DND-41 (cell line): ENCODE data around the gene CHMP2A.

Experiments
- ATAC-seq: fragments of 200-7000 bp; cut with Tn5 transposase; 3 replicates; pipeline ENCODE4 v1.9.1; 2021; ENCODE audit warnings: low read depth; ENCODE audit not compliant: insufficient read depth
- DNase-seq: peaks from one replicate; pipeline ENCODE4 v3.0.0-alpha.2; 2020
- H2AFZ ChIP-seq: 2 replicates; pipeline ENCODE4 v1.6.0; 2012; ENCODE audit warnings: low read depth, low read length
- H3K27ac ChIP-seq: 2 replicates; pipeline ENCODE4 v1.5.1; 2012; ENCODE audit warnings: low read length, inconsistent platforms
- H3K27me3 ChIP-seq: fragments of 200-600 bp; sonication (generic); 2 replicates; pipeline ENCODE4 v1.6.0; 2012; ENCODE audit warnings: low read length, mild to moderate bottlenecking, inconsistent platforms; ENCODE audit not compliant: insufficient read depth, poor library complexity
- H3K36me3 ChIP-seq: 2 replicates; pipeline ENCODE4 v1.5.1; 2012; ENCODE audit warnings: low read length, inconsistent platforms; ENCODE audit not compliant: insufficient read depth
- H3K4me1 ChIP-seq: 2 replicates; pipeline ENCODE4 v1.5.1; 2012; ENCODE audit warnings: mild to moderate bottlenecking, low read length; ENCODE audit not compliant: insufficient read depth
- H3K4me2 ChIP-seq: 2 replicates; pipeline ENCODE4 v1.6.0; 2012; ENCODE audit warnings: mild to moderate bottlenecking, moderate library complexity, low read length, inconsistent platforms; ENCODE audit not compliant: insufficient read depth
- H3K4me3 ChIP-seq, 2 experiments: fragments of 200-600 bp in 1 of 2; shearing (Covaris generic) in 1 of 2; 2 replicates each; pipeline ENCODE4 v1.5.1; 2012 to 2016; ENCODE audit warnings: inconsistent platforms in 2 of 2, low read length in 2 of 2, mild to moderate bottlenecking in 2 of 2, low read depth in 1 of 2, moderate library complexity in 1 of 2
- H3K79me2 ChIP-seq: 2 replicates; pipeline ENCODE4 v1.6.0; 2012; ENCODE audit warnings: low read length, inconsistent platforms; ENCODE audit not compliant: insufficient read depth
- H3K9ac ChIP-seq: 2 replicates; pipeline ENCODE4 v1.6.0; 2012; ENCODE audit warnings: low read depth, mild to moderate bottlenecking, inconsistent platforms, low read length, moderate library complexity
- H3K9me3 ChIP-seq: 2 replicates; pipeline ENCODE4 v1.5.1; 2012; ENCODE audit warnings: low read length, moderate library complexity, mild to moderate bottlenecking, inconsistent platforms; ENCODE audit not compliant: insufficient read depth, severe bottlenecking
- H4K20me1 ChIP-seq: 2 replicates; pipeline ENCODE4 v1.6.0; 2012; ENCODE audit warnings: low read length; ENCODE audit not compliant: insufficient read depth
- EZH2 ChIP-seq: IDR thresholded peaks from 3 replicates; pipeline ENCODE4 v1.6.1; 2012; ENCODE audit warnings: borderline replicate concordance, low read depth, mild to moderate bottlenecking, moderate library complexity, low read length, inconsistent platforms; ENCODE audit not compliant: severe bottlenecking
- TF ChIP-seq, protein P1 (sequence below): IDR thresholded peaks from 2 replicates; pipeline ENCODE4 v1.5.1; 2012; ENCODE audit warnings: borderline replicate concordance, low read length, moderate library complexity, mild to moderate bottlenecking; ENCODE audit not compliant: poor library complexity, severe bottlenecking; ENCODE audit errors: extremely low read depth

The CHMP2A gene

DNA sequence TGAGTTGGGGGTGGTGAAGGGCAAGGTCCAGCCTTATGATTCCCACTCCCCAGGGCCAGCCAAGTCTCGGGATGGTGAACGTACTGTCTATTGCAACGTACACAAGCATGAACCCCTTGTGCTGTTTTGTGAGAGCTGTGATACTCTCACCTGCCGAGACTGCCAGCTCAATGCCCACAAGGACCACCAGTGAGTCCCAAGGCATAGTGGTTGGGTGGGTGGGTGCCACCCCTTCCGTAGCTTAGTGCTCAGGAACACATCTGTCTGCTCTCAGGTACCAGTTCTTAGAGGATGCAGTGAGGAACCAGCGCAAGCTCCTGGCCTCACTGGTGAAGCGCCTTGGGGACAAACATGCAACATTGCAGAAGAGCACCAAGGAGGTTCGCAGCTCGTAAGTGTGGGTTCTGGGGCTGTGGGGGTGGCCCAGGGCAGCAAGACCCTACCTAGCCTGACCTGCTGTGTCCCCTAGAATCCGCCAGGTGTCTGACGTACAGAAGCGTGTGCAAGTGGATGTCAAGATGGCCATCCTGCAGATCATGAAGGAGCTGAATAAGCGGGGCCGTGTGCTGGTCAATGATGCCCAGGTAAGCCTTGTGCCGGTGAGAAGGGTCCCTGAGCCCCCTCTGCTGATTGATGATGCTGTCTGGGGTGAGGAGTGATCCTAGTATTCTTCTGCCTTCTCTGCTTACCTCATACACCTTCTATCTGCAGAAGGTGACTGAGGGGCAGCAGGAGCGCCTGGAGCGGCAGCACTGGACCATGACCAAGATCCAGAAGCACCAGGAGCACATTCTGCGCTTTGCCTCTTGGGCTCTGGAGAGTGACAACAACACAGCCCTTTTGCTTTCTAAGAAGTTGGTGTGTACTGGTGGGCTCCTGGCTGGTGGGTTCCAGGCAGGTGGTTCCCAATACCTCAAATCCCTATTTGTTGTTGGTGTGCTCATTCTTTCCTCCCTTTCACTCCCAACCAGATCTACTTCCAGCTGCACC is 7.3 kb downstream of the CHMP2A start:
- Histone ChIP-seq H3K4me3 (peak overlapping the region in 1 of 2 experiments; percentile 25; a peak in 2 of 4 replicates), H3K9ac (no peak overlapping the region; the same call in 1 of the 2 replicates), H3K36me3 (peaks cover 80% of the 10 kb centered on the region), H3K4me1 (peaks cover 73% of the 10 kb centered on the region), H3K4me2 (peak overlapping the region; percentile 84; the same call in 1 of the 2 replicates), H4K20me1 (peaks cover 80% of the 10 kb centered on the region), H3K27me3 (no peaks in the 10 kb centered on the region), H3K27ac (no peak overlapping the region), H2AFZ (no peak overlapping the region), H3K9me3 (no peaks in the 10 kb centered on the region), H3K79me2 (peaks cover 72% of the 10 kb centered on the region)
- ATAC-seq (no peak), DNase-seq (no peak)
- TF ChIP-seq, protein P1, sequence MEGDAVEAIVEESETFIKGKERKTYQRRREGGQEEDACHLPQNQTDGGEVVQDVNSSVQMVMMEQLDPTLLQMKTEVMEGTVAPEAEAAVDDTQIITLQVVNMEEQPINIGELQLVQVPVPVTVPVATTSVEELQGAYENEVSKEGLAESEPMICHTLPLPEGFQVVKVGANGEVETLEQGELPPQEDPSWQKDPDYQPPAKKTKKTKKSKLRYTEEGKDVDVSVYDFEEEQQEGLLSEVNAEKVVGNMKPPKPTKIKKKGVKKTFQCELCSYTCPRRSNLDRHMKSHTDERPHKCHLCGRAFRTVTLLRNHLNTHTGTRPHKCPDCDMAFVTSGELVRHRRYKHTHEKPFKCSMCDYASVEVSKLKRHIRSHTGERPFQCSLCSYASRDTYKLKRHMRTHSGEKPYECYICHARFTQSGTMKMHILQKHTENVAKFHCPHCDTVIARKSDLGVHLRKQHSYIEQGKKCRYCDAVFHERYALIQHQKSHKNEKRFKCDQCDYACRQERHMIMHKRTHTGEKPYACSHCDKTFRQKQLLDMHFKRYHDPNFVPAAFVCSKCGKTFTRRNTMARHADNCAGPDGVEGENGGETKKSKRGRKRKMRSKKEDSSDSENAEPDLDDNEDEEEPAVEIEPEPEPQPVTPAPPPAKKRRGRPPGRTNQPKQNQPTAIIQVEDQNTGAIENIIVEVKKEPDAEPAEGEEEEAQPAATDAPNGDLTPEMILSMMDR, result no peak
- TF ChIP-seq EZH2, result no peak

- ATAC-seq (no peak), DNase-seq (no peak)
- Histone ChIP-seq H3K27ac (peak overlapping the region; percentile 93), H4K20me1 (peaks cover 65% of the 10 kb centered on the region), H3K79me2 (peaks cover 65% of the 10 kb centered on the region), H3K4me2 (peak overlapping the region; percentile 84), H3K4me1 (peaks cover 59% of the 10 kb centered on the region), H3K36me3 (peaks cover 65% of the 10 kb centered on the region), H2AFZ (no peak overlapping the region), H3K4me3 (peak overlapping the region; percentile 93 to 100; a peak in 3 of 4 replicates), H3K9me3 (no peaks in the 10 kb centered on the region), H3K9ac (peak overlapping the region; percentile 98), H3K27me3 (no peaks in the 10 kb centered on the region)
- TF ChIP-seq, protein P1, result no peak
- no peak for TF ChIP-seq EZH2
Observed at GRCh38 chr19:58546019-58546530, 8.8 kb downstream of the CHMP2A start.

DNA sequence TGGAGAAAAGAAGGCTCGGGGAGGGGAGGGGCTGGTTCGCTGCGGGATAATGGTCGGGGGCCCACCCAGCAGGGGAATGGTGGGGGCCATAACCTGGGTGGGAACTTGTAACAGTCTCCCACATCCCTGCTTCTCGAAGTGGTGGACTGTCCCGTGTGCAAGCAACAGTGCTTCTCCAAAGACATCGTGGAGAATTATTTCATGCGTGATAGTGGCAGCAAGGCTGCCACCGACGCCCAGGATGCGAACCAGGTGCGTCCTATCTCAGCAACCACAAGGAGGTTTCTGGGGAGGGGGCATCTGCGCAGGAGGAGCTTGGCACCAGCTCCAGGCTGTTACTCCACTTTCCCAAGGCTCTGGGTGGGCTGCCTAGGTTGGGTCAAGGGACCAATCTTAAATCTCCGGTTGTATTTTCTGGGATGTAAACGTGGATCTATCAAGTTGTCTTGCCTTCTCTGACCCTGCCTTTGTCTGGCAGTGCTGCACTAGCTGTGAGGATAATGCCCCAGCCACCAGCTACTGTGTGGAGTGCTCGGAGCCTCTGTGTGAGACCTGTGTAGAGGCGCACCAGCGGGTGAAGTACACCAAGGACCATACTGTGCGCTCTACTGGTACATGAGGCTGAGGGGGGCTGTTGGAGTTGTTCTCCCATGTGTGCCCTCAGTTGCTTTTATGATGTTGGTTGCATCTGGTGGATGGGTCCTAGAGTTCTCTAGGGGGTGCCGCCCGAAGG is 9.5 kb downstream of the CHMP2A start:
- peaks cover 58% of the 10 kb centered on the region for H3K4me1 ChIP-seq
- peaks cover 59% of the 10 kb centered on the region for H4K20me1 ChIP-seq
- ATAC-seq (no peak), DNase-seq (no peak)
- TF ChIP-seq, protein P1, result no peak
- H2AFZ ChIP-seq, result no peak overlapping the region
- H3K4me2 ChIP-seq, result peak overlapping the region; percentile 84
- peak overlapping the region; percentile 93 for H3K27ac ChIP-seq
- peaks cover 60% of the 10 kb centered on the region for H3K79me2 ChIP-seq
- H3K4me3 ChIP-seq, result peak overlapping the region; percentile 93 to 100
- peaks cover 2% of the 10 kb centered on the region for H3K27me3 ChIP-seq
- H3K36me3 ChIP-seq, result peaks cover 58% of the 10 kb centered on the region
- H3K9ac ChIP-seq, result peak overlapping the region; percentile 98
- no peaks in the 10 kb centered on the region for H3K9me3 ChIP-seq
